Activated CD4-positive, alpha-beta T cell treated with anti-CD3 and anti-CD28 coated beads for 1 hour (primary cell): ENCODE measurements around the gene LRRC27.
"Not testable (repeated sequence)": the region's sequence is repeated elsewhere in the genome, so short reads cannot be mapped to it uniquely, and the experiment has no call there.

ENCODE experiments used
- DNase-seq: peaks from one replicate; pipeline ENCODE4 v3.0.0-alpha.2; 2020

The LRRC27 gene

GRCh38 chr10:132316133-132316532 is 15.9 kb upstream of the LRRC27 start:
- no peak for DNase-seq

- DNase-seq: not testable (repeated sequence)
Observed at GRCh38 chr10:132317477-132317876, 14.5 kb upstream of the LRRC27 start.

- DNase-seq: no peak
Observed at GRCh38 chr10:132319853-132320653, 11.9 kb upstream of the LRRC27 start.

GRCh38 chr10:132320654-132321469 is 11.1 kb upstream of the LRRC27 start:
- no peak for DNase-seq

GRCh38 chr10:132321726-132322125 is 10.3 kb upstream of the LRRC27 start:
- no peak for DNase-seq

- DNase-seq: no peak
Observed at GRCh38 chr10:132322586-132323048, 9.4 kb upstream of the LRRC27 start.

- no peak for DNase-seq
Observed at GRCh38 chr10:132324186-132324585, 7.8 kb upstream of the LRRC27 start.

- DNase-seq: no peak
Observed at GRCh38 chr10:132326344-132326889, 5.6 kb upstream of the LRRC27 start.

- no peak for DNase-seq
Observed at GRCh38 chr10:132326925-132327324, 5.1 kb upstream of the LRRC27 start.

GRCh38 chr10:132328106-132328505 is 3.9 kb upstream of the LRRC27 start:
- no peak for DNase-seq

- no peak for DNase-seq
Observed at GRCh38 chr10:132328738-132329137, 3.3 kb upstream of the LRRC27 start.

- no peak for DNase-seq
Observed at GRCh38 chr10:132329565-132330485, 2.2 kb upstream of the LRRC27 start.

- no peak for DNase-seq
Observed at GRCh38 chr10:132330486-132330833, 1.5 kb upstream of the LRRC27 start.

GRCh38 chr10:132332433-132332754 is 401 bp downstream of the LRRC27 start:
- DNase-seq: no peak

GRCh38 chr10:132333386-132333785 is 1.4 kb downstream of the LRRC27 start:
- no peak for DNase-seq

- DNase-seq: no peak
Observed at GRCh38 chr10:132334631-132335188, 2.7 kb downstream of the LRRC27 start.

- no peak for DNase-seq
Observed at GRCh38 chr10:132335189-132336063, 3.4 kb downstream of the LRRC27 start.

GRCh38 chr10:132336064-132336746 is 4.2 kb downstream of the LRRC27 start:
- DNase-seq: no peak

- DNase-seq: no peak
Observed at GRCh38 chr10:132336919-132337407, 5.0 kb downstream of the LRRC27 start.

GRCh38 chr10:132337854-132338253 is 5.9 kb downstream of the LRRC27 start:
- DNase-seq: not testable (repeated sequence)

- DNase-seq: no peak
Observed at GRCh38 chr10:132338876-132339275, 6.9 kb downstream of the LRRC27 start.
